HUES64 (cell line): ENCODE results near the gene CATSPER3.

ENCODE experiments used
- H3K27ac ChIP-seq: 2 replicates; pipeline ENCODE4 v1.7.0; 2013; ENCODE audit warnings: low read depth, low read length, inconsistent platforms
- H3K27me3 ChIP-seq: 2 replicates; pipeline ENCODE4 v1.6.1; 2013; ENCODE audit warnings: mild to moderate bottlenecking, low read length; ENCODE audit not compliant: insufficient read depth
- H3K36me3 ChIP-seq: 2 replicates; pipeline ENCODE4 v1.6.1; 2013; ENCODE audit warnings: mild to moderate bottlenecking, low read length; ENCODE audit not compliant: insufficient read depth
- H3K4me1 ChIP-seq: 2 replicates; pipeline ENCODE4 v1.6.1; 2013; ENCODE audit warnings: mild to moderate bottlenecking, low read length, moderate library complexity; ENCODE audit not compliant: insufficient read depth
- H3K4me3 ChIP-seq: 2 replicates; pipeline ENCODE4 v1.5.1; 2013; ENCODE audit warnings: mild to moderate bottlenecking, low read length, moderate library complexity
- H3K9ac ChIP-seq: 2 replicates; pipeline ENCODE4 v1.6.1; 2013; ENCODE audit warnings: mild to moderate bottlenecking, low read depth, low read length
- H3K9me3 ChIP-seq: 2 replicates; pipeline ENCODE4 v1.6.1; 2013; ENCODE audit warnings: low read depth, low read length; ENCODE audit not compliant: insufficient read depth
- WGBS: fragments of 150-250, 120-280 bp; methylation state at CpG from one replicate; pipeline ENCODE4 v1.1.7; 2013; ENCODE audit warnings: missing lambda C conversion rate; 5-methylcytosine and 5-hydroxymethylcytosine counted together

The CATSPER3 gene

GRCh38 chr5:135046661-135047346 is 79.1 kb downstream of the CATSPER3 start:
- WGBS: 85% methylated on average over 5 of the region's 5 CpGs

GRCh38 chr5:135047347-135047695 is 79.6 kb downstream of the CATSPER3 start:
- no peak overlapping the region for H3K4me3 ChIP-seq
- no peak overlapping the region for H3K27ac ChIP-seq
- 72% methylated on average over 2 of the region's 2 CpGs for WGBS
- peaks cover 99% of the 10 kb centered on the region for H3K27me3 ChIP-seq
- H3K4me1 ChIP-seq: no peaks in the 10 kb centered on the region
- no peaks in the 10 kb centered on the region for H3K36me3 ChIP-seq
- H3K9ac ChIP-seq: no peak overlapping the region
- no peaks in the 10 kb centered on the region for H3K9me3 ChIP-seq

More at GRCh38 chr5:135046661-135047346, 79.1 kb downstream of the CATSPER3 start:
- H3K9me3 ChIP-seq: no peaks in the 10 kb centered on the region
- H3K36me3 ChIP-seq: no peaks in the 10 kb centered on the region
- H3K27me3 ChIP-seq: peaks cover 99% of the 10 kb centered on the region
- no peaks in the 10 kb centered on the region for H3K4me1 ChIP-seq
- no peak overlapping the region for H3K4me3 ChIP-seq
- no peak overlapping the region for H3K27ac ChIP-seq
- no peak overlapping the region for H3K9ac ChIP-seq

GRCh38 chr5:135048286-135048685 is 80.6 kb downstream of the CATSPER3 start:
- WGBS: 58% methylated on average over 2 of the region's 2 CpGs

GRCh38 chr5:135048930-135049329 is 81.2 kb downstream of the CATSPER3 start:
- Histone ChIP-seq H3K36me3 (no peaks in the 10 kb centered on the region), H3K9ac (no peak overlapping the region), H3K4me1 (no peaks in the 10 kb centered on the region), H3K4me3 (no peak overlapping the region), H3K9me3 (no peaks in the 10 kb centered on the region), H3K27me3 (peaks cover 99% of the 10 kb centered on the region), H3K27ac (no peak overlapping the region)
- no CpG with 5 or more reads among the region's 1 CpG for WGBS

More at GRCh38 chr5:135048286-135048685, 80.6 kb downstream of the CATSPER3 start:
- Histone ChIP-seq H3K4me3 (no peak overlapping the region), H3K27me3 (peaks cover 99% of the 10 kb centered on the region), H3K36me3 (no peaks in the 10 kb centered on the region), H3K4me1 (no peaks in the 10 kb centered on the region), H3K9me3 (no peaks in the 10 kb centered on the region), H3K9ac (no peak overlapping the region), H3K27ac (no peak overlapping the region)

- H3K4me1 ChIP-seq: no peaks in the 10 kb centered on the region
- no peak overlapping the region; the same call in 1 of the 2 replicates for H3K9ac ChIP-seq
- no peaks in the 10 kb centered on the region for H3K9me3 ChIP-seq
- WGBS: 9% methylated on average over 45 of the region's 45 CpGs
- peak overlapping the region; percentile 46 for H3K4me3 ChIP-seq
- H3K27ac ChIP-seq: no peak overlapping the region
- H3K27me3 ChIP-seq: peaks cover 98% of the 10 kb centered on the region
- no peaks in the 10 kb centered on the region for H3K36me3 ChIP-seq
Observed at GRCh38 chr5:135050244-135050767, 82.6 kb downstream of the CATSPER3 start.

- Histone ChIP-seq H3K4me1 (no peaks in the 10 kb centered on the region), H3K9me3 (no peaks in the 10 kb centered on the region), H3K4me3 (no peak overlapping the region), H3K27ac (no peak overlapping the region), H3K36me3 (no peaks in the 10 kb centered on the region), H3K27me3 (peaks cover 97% of the 10 kb centered on the region), H3K9ac (no peak overlapping the region)
- WGBS: 75% methylated on average over 3 of the region's 3 CpGs
Observed at GRCh38 chr5:135051399-135051798, 83.7 kb downstream of the CATSPER3 start.

- 91% methylated on average over 11 of the region's 11 CpGs for WGBS
- H3K4me1 ChIP-seq: no peaks in the 10 kb centered on the region
- no peak overlapping the region for H3K9ac ChIP-seq
- no peak overlapping the region for H3K4me3 ChIP-seq
- H3K36me3 ChIP-seq: no peaks in the 10 kb centered on the region
- no peaks in the 10 kb centered on the region for H3K9me3 ChIP-seq
- peaks cover 98% of the 10 kb centered on the region for H3K27me3 ChIP-seq
- no peak overlapping the region for H3K27ac ChIP-seq
Observed at GRCh38 chr5:135051872-135052271, 84.2 kb downstream of the CATSPER3 start.

GRCh38 chr5:135052511-135053145 is 84.9 kb downstream of the CATSPER3 start:
- H3K27me3 ChIP-seq: peaks cover 92% of the 10 kb centered on the region
- H3K27ac ChIP-seq: no peak overlapping the region
- WGBS: 81% methylated on average over 4 of the region's 6 CpGs
- no peak overlapping the region for H3K4me3 ChIP-seq
- H3K36me3 ChIP-seq: no peaks in the 10 kb centered on the region
- no peaks in the 10 kb centered on the region for H3K9me3 ChIP-seq
- no peak overlapping the region for H3K9ac ChIP-seq
- H3K4me1 ChIP-seq: no peaks in the 10 kb centered on the region

- Histone ChIP-seq H3K27me3 (peaks cover 89% of the 10 kb centered on the region), H3K9ac (no peak overlapping the region), H3K36me3 (no peaks in the 10 kb centered on the region), H3K9me3 (no peaks in the 10 kb centered on the region), H3K4me3 (no peak overlapping the region), H3K4me1 (no peaks in the 10 kb centered on the region), H3K27ac (no peak overlapping the region)
- 67% methylated on average over 2 of the region's 3 CpGs for WGBS
Observed at GRCh38 chr5:135053278-135053677, 85.6 kb downstream of the CATSPER3 start.

- WGBS: 87% methylated on average over 8 of the region's 8 CpGs
- no peaks in the 10 kb centered on the region for H3K9me3 ChIP-seq
- no peak overlapping the region for H3K4me3 ChIP-seq
- H3K27me3 ChIP-seq: peaks cover 88% of the 10 kb centered on the region
- no peaks in the 10 kb centered on the region for H3K36me3 ChIP-seq
- H3K27ac ChIP-seq: no peak overlapping the region
- no peak overlapping the region for H3K9ac ChIP-seq
- no peaks in the 10 kb centered on the region for H3K4me1 ChIP-seq
Observed at GRCh38 chr5:135053989-135054388, 86.3 kb downstream of the CATSPER3 start.

- 84% methylated on average over 2 of the region's 2 CpGs for WGBS
- H3K9ac ChIP-seq: no peak overlapping the region
- H3K9me3 ChIP-seq: no peaks in the 10 kb centered on the region
- no peak overlapping the region for H3K4me3 ChIP-seq
- no peaks in the 10 kb centered on the region for H3K36me3 ChIP-seq
- peaks cover 86% of the 10 kb centered on the region for H3K27me3 ChIP-seq
- no peak overlapping the region for H3K27ac ChIP-seq
- no peaks in the 10 kb centered on the region for H3K4me1 ChIP-seq
Observed at GRCh38 chr5:135054546-135054945, 86.8 kb downstream of the CATSPER3 start.
